ENCODE results near the gene PPDPF.
A peak's percentile ranks its signal among the peaks of the same experiment; 100 is the strongest.

PPDPF gene

GRCh38 chr20:63520934-63521601 lies 503 bp downstream of the PPDPF start:
- peak; percentile 48 to 61 for DNase-seq (ENCODE audit: low read depth in 2 of 2)

DNA sequence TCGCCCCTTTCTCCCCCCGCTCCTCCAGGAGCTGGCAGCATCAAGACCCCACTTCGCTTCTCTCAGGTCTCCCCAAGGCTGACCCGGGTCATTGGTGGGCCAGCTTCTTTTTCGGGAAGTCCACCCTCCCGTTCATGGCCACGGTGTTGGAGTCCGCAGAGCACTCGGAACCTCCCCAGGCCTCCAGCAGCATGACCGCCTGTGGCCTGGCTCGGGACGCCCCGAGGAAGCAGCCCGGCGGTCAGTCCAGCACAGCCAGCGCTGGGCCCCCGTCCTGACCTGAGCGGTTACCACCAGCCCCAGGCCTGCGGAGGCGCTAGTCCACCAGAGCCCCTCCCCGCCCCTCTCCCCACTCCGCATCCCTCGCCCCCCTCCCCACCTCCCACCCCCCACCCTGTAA lies 1.0 kb downstream of the PPDPF start:
- DNase-seq (ENCODE audit: low read depth in 2 of 2) = no peak

DNA sequence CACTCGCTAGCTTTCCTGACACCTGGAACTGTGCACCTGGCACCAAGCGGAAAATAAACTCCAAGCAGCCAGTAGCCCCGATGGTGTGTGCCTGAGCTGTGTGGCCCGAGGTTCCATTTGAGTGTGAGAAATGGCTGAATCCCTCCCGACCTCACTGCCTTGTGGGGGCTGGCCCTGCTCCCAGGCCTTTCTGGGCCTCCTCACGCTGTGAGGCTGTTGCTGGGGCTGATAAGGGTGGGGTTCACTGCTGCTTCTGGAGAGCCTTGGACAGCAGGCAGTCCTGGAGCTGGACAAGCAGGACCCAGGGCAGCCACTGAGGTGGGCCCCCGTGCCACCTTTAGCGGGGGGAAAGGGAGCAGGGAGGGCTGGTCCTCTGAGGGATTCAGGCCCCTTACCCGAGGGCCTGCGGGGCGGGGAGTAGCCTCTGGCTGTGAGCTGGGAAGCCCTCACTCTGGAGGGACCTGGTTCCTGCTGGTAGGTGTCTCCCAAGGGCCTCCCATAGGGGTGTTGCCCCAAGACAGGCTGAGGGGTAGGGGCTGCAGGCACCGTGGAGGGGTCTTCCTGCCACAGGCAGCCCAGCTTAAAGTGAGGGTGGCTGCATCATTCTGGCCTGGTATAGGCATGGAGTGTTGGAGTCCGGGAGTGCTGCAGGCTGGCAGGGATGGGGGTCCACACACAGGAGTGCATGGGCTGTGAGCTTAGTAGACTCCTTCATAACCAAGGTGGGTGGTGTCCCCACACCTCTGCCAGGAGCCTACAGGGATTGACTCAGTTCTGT lies 1.7 kb downstream of the PPDPF start:
- DNase-seq (ENCODE audit: low read depth in 2 of 2) = no peak

GRCh38 chr20:63522981-63523611 lies 2.5 kb downstream of the PPDPF start:
- DNase-seq (ENCODE audit: low read depth in 2 of 2) = no peak

DNA sequence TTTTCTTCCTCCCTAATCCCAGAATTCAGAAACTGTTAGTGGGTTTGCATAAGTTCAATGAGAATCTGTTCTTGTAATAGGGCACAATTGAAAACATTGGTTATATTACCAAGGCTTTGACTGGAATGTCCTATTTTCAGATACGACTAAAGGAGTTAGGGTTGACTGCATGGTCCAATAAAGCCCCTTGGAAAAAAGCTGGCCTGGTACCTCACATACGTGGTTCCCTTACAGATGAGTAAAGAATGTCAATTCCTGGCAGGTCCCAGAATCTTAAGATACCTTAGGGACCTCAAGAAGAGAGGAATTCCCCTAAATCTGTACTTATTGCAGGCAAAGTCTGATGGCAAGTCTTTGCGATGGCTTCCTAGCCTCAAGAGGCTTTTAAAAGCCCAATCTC lies 4.6 kb downstream of the PPDPF start:
- DNase-seq (ENCODE audit: low read depth in 2 of 2) = no peak

- no peak for DNase-seq (ENCODE audit: low read depth in 2 of 2)
Observed at GRCh38 chr20:63525971-63526370, 5.4 kb downstream of the PPDPF start.

GRCh38 chr20:63527184-63527583 lies 6.6 kb downstream of the PPDPF start:
- DNase-seq (ENCODE audit: low read depth in 2 of 2) = no peak

DNA sequence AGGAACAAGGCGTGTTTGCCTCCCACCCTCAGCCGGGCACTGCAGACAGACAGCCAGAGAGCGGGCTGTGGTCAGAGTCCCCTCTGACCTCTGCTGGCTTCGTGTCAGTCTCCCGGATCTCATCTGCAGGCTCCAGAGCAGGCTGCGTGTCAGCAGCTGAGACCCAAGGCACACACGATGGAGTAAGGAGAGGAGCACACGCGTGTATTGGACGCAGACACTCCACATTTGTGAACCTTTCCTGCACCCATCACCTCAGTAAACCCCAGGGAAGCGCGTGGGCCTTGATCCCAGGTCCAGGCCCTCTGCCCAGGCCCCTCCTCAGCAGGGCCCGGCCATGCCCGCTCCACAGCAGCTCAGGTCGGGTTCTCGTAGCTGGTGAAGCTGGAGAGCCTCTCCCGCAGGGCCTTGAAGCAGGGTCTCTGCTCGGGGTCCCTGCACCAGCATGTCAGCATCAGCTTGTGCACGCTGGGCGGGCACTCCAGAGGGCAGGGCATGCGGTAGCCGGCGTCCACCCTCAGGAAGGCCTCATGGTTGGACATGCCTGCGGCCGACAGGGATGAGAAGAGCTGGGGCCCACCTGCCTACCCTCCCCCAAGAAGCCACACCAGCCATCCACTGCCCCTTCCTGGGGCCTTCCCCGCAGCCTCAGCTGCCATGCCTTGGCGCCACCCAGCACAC lies 8.8 kb downstream of the PPDPF start:
- no peak for DNase-seq (ENCODE audit: low read depth in 2 of 2)

DNA sequence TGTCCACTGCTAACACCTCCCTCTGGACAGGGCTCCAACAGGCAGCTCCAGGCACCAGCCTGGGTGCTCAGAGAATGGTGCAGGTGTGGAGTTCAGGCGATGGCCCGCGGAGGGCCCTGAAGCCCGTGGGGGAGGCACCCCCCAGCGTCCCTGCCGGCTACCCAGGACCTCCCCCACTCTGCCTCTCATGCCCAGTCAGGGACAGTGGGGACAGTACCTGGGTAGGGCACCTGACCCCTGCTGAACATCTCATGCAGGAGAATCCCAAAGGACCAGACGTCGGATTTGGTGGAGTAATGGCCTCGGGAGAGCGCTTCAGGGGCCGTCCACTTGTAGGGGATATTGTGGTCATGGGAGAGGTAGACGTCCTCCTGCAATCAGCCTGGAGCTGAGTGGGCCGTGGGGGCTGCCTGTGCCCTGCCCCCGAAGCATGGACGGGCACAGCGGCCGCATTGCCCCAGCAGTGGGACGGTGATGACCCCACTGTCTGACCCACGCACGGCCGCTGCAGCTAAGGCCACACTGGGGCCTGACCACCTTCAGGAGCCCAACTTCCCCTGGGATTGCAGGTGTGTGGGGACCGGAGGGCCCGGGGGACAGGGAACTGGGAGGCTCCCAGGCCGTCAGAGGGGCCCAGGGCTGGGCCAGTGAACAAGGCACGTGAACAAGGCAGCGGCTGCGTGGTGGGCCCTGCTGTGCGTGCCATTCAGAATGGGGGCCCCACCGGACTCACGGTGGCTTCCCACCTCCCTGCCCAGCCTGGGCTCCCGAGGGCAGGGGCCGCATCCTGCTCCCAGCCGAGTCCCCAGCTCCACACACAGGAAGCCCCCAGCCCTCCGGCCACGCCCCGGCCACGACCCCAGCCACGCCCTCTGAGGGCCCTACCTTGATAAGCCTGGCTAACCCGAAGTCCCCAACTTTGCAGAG lies 9.6 kb downstream of the PPDPF start:
- no peak for DNase-seq (ENCODE audit: low read depth in 2 of 2)

DNA sequence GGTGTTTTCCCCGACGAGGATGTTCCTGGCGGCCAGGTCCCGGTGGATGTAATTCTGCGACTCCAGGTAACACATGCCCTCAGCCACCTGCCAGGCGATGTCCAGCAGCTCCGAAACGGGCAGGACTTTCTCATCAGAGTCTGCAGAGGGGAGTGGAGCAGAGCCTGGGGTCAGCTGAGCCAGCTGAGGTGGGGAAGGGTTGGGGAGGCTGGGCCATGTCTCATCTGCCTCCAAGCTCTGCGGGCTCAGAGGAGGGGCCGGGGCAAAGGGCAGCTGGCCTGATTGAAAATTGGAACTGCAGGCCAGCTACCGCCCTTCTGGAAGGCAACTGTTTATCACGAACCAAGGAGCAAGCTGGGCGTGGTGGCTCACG lies 10.2 kb downstream of the PPDPF start:
- no peak for DNase-seq (ENCODE audit: low read depth in 2 of 2)

DNA sequence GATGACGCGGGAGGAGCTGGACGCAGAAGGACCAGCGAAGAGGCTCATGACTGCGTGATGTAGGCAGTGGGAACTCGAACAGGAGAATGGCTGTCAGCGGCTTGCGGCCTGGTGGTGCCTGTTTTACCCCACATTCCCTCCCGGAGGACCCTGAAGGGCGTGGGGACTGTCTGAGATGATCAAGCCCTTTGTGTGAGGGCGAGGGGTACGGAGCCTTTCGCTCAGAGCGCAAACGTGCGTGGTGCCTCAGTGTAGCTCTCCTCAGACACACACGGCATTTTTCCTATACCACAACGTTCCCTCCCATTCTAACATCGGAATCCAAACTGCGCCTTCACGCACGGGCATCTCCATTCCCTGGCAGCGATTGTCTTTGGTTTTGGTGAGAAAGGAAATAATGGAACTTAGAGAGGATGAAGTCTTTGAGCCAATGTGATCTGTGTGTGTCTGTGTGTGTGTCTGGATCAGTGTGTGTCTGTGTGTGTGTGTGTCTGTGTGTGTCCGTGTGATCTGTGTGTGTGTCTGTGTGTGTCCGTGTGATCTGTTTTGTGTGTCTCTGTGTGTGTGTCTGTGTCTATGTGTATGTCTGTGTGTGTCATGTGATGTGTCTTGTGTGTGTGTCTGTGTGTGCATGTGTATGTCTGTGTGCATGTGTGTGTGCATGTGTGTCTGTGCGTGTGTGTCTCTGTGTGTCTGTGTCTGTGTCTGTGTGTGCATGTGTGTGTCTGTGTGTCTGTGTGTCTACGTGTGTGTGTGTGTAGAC lies 11.3 kb downstream of the PPDPF start:
- no peak for DNase-seq (ENCODE audit: low read depth in 2 of 2)

- DNase-seq (ENCODE audit: low read depth in 2 of 2) = no peak
Observed at GRCh38 chr20:63532449-63532971, 11.9 kb downstream of the PPDPF start.

- no peak for DNase-seq (ENCODE audit: low read depth in 2 of 2)
Observed at GRCh38 chr20:63533388-63533787, 12.8 kb downstream of the PPDPF start.

DNA sequence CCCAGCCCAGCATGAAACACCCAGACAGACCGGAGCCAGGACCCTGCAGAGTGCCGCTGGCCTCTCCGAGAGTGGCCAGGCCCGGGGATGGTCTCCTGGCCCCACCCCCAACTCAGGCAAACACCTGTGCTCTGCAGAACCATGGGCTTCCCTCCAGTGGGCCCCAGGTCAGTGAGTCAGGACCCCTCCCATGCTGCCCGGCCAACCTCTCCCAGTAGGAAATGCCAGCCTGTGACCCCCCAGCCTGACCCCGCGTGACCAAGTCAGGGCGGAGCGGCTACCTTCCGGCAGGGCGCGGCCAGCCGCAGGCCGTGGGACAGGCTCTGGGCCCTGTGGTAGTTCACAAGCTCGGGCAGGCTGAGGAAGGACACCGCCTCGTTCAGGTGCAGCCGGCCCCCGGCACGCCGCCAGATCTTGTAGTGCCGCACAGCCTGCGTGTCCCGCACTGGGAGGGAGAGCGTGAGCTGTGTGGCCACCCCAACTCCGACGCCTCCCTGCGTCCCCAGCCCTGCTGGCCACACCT lies 13.4 kb downstream of the PPDPF start:
- DNase-seq (ENCODE audit: low read depth in 2 of 2) = no peak

- no peak for DNase-seq (ENCODE audit: low read depth in 2 of 2)
Observed at GRCh38 chr20:63534427-63534830, 13.9 kb downstream of the PPDPF start.

DNA sequence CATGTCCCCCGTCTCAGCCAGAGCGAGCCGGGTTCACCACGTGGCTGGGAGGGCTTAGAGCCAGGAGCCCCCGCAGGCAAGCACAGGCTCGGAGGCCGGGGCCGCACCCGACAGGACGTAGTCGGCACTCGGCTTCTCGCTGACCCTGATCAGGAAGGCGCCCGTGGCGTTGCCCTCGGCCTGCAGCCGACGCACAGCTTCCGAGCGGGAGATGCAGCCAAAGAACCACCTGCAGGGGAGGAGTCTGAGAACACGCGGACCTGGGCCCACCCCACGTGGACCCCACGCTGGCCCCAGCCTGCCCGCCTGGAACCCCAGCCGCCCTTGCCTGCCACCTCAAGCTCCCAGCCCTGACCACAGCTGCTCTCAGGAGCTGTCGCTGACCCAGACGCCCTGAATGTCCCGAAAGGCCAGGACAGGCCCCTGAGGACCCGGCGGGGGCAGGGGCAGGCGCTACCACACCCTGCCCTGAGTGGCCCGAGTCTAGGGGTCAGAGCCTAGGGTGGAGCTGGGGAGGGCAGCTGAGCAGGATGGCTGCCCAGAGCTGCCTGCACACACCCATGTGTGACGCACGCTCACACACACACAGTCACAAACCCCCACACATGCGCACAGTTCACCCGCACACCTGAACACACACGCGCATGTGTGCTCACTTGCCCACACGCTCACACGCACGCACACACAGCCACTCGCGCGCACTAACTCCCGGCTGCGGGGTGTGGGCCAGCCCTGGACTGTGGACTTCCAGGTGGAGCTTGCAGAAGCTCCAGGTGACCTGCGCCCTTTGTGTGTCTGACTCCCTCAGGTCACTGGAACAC lies 14.5 kb downstream of the PPDPF start:
- no peak for DNase-seq (ENCODE audit: low read depth in 2 of 2)

DNA sequence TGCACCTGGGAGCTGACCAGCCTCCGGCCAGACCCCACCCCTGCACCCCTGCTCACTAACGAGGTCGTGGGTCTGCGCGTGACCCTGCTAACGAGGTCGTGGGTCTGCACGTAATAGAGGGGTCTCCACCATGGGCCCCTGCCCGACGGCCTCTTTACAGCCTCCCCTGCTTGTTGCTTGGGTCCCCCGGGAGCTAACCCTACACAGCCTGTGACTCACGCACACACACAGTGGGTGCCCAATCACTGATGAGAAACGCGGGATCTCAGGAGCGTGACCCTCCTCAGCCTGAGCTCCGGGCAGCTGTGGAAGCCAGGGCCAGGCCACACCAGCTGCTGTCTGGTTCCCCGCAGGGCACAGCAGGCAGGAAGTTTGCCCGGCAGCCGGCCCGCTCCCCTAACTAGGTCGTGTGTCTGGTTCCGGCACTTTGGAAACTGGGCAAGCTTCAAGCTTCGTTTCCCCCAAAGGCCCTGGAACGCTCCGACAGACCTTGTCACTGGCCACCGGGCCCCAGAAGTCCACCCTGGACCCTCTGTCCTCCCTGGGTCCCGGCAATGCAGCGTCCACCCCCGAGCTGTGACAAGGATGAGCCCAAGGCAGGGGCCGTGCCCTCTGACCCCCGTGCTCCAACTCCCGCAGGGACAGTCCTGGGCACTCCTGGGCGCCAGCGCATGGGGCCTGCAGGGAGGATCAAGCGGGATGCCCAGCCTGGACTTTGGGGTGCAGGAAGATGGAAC lies 15.8 kb downstream of the PPDPF start:
- no peak for DNase-seq (ENCODE audit: low read depth in 2 of 2)

- peak in 1 of 2 donors; percentile 25 for DNase-seq (ENCODE audit: low read depth in 2 of 2)
Observed at GRCh38 chr20:63536997-63537524, 16.5 kb downstream of the PPDPF start, which contains the start of gene PTK6. Gene PTK6, minus strand, starts transcription at chr20:63537376. Its CDS starts 62 bp downstream, at chr20:63537314.

Data from stimulated activated CD4-positive, alpha-beta T cell treated with anti-CD3 and anti-CD28 coated beads, Interleukin-15, amount 100 ng/mL, for 48 hours (primary cell).